HCT116 (cell line): Measurements from ENCODE around the gene PTPN13. TPM values are rescaled to one million over a fixed set of nuclear protein-coding genes. Genes with fewer than 3 reads are reported as not detected.

Experiments
- ATAC-seq: fragments of 200-7000 bp; cut with Tn5 transposase; 2 replicates; pipeline ENCODE4 v1.9.1; 2020; ENCODE audit warnings: mild to moderate bottlenecking, moderate library complexity
- BruUV-seq: library from RNA; stranded (reverse); fragments of 400-500 nt; replicated peaks from 2 replicates; lab custom pipeline; 2021; lab: Mats Ljungman, UMichigan
- CTCF ChIA-PET: fragments of 300-600 bp; sonication (Branson Sonifier 250); formaldehyde crosslinking; loops from one replicate; lab custom pipeline; 2021; ENCODE audit warnings: antibody characterized with exemption; lab: Charles Lee
- POLR2A ChIA-PET: fragments of 300-600, 350-600 bp; sonication (Branson Sonifier 250); formaldehyde crosslinking; loops from one replicate; lab custom pipeline; 2021; ENCODE audit warnings: antibody characterized with exemption; lab: Charles Lee
- RAD21 ChIA-PET, 2 experiments: fragments of 300-600 bp; sonication (Branson Sonifier 250); formaldehyde crosslinking; loops; one replicate each; lab custom pipeline; 2023; ENCODE audit warnings: low total read pairs in 2 of 2; ENCODE audit not compliant: uncharacterized antibody in 2 of 2, unreplicated experiment in 2 of 2, low non-redundant PET in 1 of 2; lab: Charles Lee
- DNase-seq: peaks from one replicate; pipeline ENCODE4 v3.0.0-alpha.2; 2010; ENCODE audit warnings: low read depth, low spot score
- H2AFZ ChIP-seq: fragments of 200-600 bp; shearing (Covaris generic), sonication (generic); 2 replicates; pipeline ENCODE4 v1.6.1; 2017; ENCODE audit warnings: low read depth, mixed run types, mixed read lengths, antibody characterized with exemption, low read length; ENCODE audit not compliant: poor library complexity, severe bottlenecking
- H3K27ac ChIP-seq: 2 replicates; pipeline ENCODE4 v1.5.1; 2012; ENCODE audit warnings: low read depth, low read length
- H3K27me3 ChIP-seq: fragments of 200-600 bp; sonication (generic); 2 replicates; pipeline ENCODE4 v1.6.1; 2016; ENCODE audit warnings: mixed run types, low read length, mixed read lengths; ENCODE audit not compliant: insufficient read depth
- H3K36me3 ChIP-seq, 2 experiments: fragments of 200-500 bp in 1 of 2; fragments of 200-600 bp in 1 of 2; sonication (Bioruptor generic) in 1 of 2; sonication (generic) in 1 of 2; 2 replicates each; pipeline versions ENCODE4 v1.5.1 to v1.6.1; 2014 to 2016; ENCODE audit warnings: low read length in 2 of 2, inconsistent platforms in 1 of 2, mixed read lengths in 1 of 2, mixed run types in 1 of 2; ENCODE audit not compliant: insufficient read depth in 2 of 2, control insufficient read depth in 1 of 2
- H3K4me1 ChIP-seq, 2 experiments: fragments of 200-600 bp in 1 of 2; sonication (generic) in 1 of 2; 2 replicates each; pipeline versions ENCODE4 v1.5.1 to v1.6.1; 2012 to 2017; ENCODE audit warnings: low read length in 2 of 2, inconsistent platforms in 1 of 2, mild to moderate bottlenecking in 1 of 2, mixed read lengths in 1 of 2, mixed run types in 1 of 2, moderate library complexity in 1 of 2; ENCODE audit not compliant: insufficient read depth in 2 of 2, control insufficient read depth in 1 of 2
- H3K4me2 ChIP-seq: fragments of 200-600 bp; sonication (generic); 2 replicates; pipeline ENCODE4 v1.6.1; 2017; ENCODE audit warnings: mixed run types, low read length, mixed read lengths
- H3K4me3 ChIP-seq, 2 experiments: fragments of 200-600 bp in 1 of 2; sonication (generic) in 1 of 2; replicated peaks in 1 of 2; 2 replicates each; pipeline ENCODE4 v1.5.1; 2011 to 2016; ENCODE audit warnings: low read length in 2 of 2, control low read depth in 1 of 2, low read depth in 1 of 2, mild to moderate bottlenecking in 1 of 2, mixed read lengths in 1 of 2, mixed run types in 1 of 2
- H3K79me2 ChIP-seq: fragments of 200-600 bp; sonication (generic); 2 replicates; pipeline ENCODE4 v1.6.1; 2017; ENCODE audit warnings: mild to moderate bottlenecking, mixed run types, low read length, moderate library complexity, mixed read lengths; ENCODE audit not compliant: insufficient read depth
- H3K9ac ChIP-seq: fragments of 200-600 bp; sonication (generic); 2 replicates; pipeline ENCODE4 v1.6.1; 2016; ENCODE audit warnings: low read length, mixed read lengths
- H3K9me2 ChIP-seq: fragments of 200-600 bp; sonication (generic), shearing (Covaris generic); 2 replicates; pipeline ENCODE4 v1.6.1; 2017; ENCODE audit warnings: mixed run types, mild to moderate bottlenecking, moderate library complexity; ENCODE audit not compliant: insufficient read depth
- H3K9me3 ChIP-seq, 2 experiments: fragments of 200-500 bp in 1 of 2; fragments of 200-600 bp in 1 of 2; sonication (Bioruptor generic) in 1 of 2; sonication (generic) in 1 of 2; 2 replicates each; pipeline ENCODE4 v1.6.1; 2014 to 2017; ENCODE audit warnings: low read length in 2 of 2, mixed read lengths in 2 of 2, inconsistent platforms in 1 of 2, low read depth in 1 of 2, mild to moderate bottlenecking in 1 of 2, mixed run types in 1 of 2, moderate library complexity in 1 of 2; ENCODE audit not compliant: control insufficient read depth in 1 of 2, insufficient read depth in 1 of 2
- H4K20me1 ChIP-seq: fragments of 200-600 bp; sonication (generic), shearing (Covaris generic); 2 replicates; pipeline ENCODE4 v1.6.1; 2017; ENCODE audit warnings: mixed run types, mild to moderate bottlenecking, moderate library complexity; ENCODE audit not compliant: insufficient read depth
- CEBPB ChIP-seq: IDR thresholded peaks from 2 replicates; pipeline ENCODE4 v1.6.1; 2012; ENCODE audit warnings: low read depth
- ELF1 ChIP-seq: IDR thresholded peaks from 2 replicates; pipeline ENCODE4 v1.6.1; 2012; ENCODE audit warnings: low read depth, borderline replicate concordance
- POLR2A ChIP-seq: IDR thresholded peaks from 2 replicates; pipeline ENCODE4 v1.7.0; 2011; ENCODE audit warnings: borderline replicate concordance; ENCODE audit not compliant: insufficient read depth, insufficient read length; ENCODE audit errors: extremely low read depth
- POLR2AphosphoS5 ChIP-seq: IDR thresholded peaks from 2 replicates; pipeline ENCODE4 v1.6.1; 2011; ENCODE audit warnings: mild to moderate bottlenecking, low read depth, low read length, moderate library complexity
- SIN3A ChIP-seq: IDR thresholded peaks from 2 replicates; pipeline ENCODE4 v1.6.1; 2012; ENCODE audit warnings: low read depth
- SRF ChIP-seq: IDR thresholded peaks from 2 replicates; pipeline ENCODE4 v1.6.1; 2012; ENCODE audit warnings: low read depth
- TCF7L2 ChIP-seq: IDR thresholded peaks from 2 replicates; pipeline ENCODE4 v1.7.0; 2011; ENCODE audit warnings: borderline replicate concordance, inconsistent platforms; ENCODE audit not compliant: insufficient read depth, insufficient read length; ENCODE audit errors: extremely low read depth
- YY1 ChIP-seq: IDR thresholded peaks from 2 replicates; pipeline ENCODE4 v1.6.1; 2011; ENCODE audit warnings: low read length, low read depth, moderate library complexity, mild to moderate bottlenecking; ENCODE audit not compliant: insufficient replicate concordance; ENCODE audit errors: extremely low read depth
- ZFX ChIP-seq: fragments of 450-650 bp; IDR thresholded peaks from 2 replicates; pipeline ENCODE4 v1.6.1; 2017
- intact Hi-C: fragments of 100-400 bp; cut with micrococcal nuclease; formaldehyde crosslinking; loops from 2 replicates; pipeline ENCODE4 v1.10.0; 2022
- total RNA-seq: library from RNA; stranded (reverse); gene quantifications from one replicate; pipeline ENCODE4 v1.2.1, GENCODE V29; 2021; ENCODE audit not compliant: unreplicated experiment
- TF ChIP-seq, protein P1 (sequence below), 3 experiments: fragments of 200-600 bp in 1 of 3; sonication (generic) in 1 of 3; IDR thresholded peaks in 2 of 3; conservative IDR thresholded peaks in 1 of 3; 2 replicates each; pipeline ENCODE4 v1.5.1; 2012 to 2017; ENCODE audit warnings: low read depth in 2 of 3, low read length in 2 of 3, antibody characterized with exemption in 1 of 3, borderline replicate concordance in 1 of 3, control low read depth in 1 of 3, mild to moderate bottlenecking in 1 of 3, mixed read lengths in 1 of 3, mixed run types in 1 of 3, moderate library complexity in 1 of 3; ENCODE audit not compliant: insufficient read depth in 1 of 3
- TF ChIP-seq, protein P2 (sequence below): IDR thresholded peaks from 2 replicates; pipeline ENCODE4 v1.6.1; 2012; ENCODE audit warnings: low read depth

The PTPN13 gene
- total RNA-seq, 1 experiment from 2014 or later: 14.6 TPM

DNA sequence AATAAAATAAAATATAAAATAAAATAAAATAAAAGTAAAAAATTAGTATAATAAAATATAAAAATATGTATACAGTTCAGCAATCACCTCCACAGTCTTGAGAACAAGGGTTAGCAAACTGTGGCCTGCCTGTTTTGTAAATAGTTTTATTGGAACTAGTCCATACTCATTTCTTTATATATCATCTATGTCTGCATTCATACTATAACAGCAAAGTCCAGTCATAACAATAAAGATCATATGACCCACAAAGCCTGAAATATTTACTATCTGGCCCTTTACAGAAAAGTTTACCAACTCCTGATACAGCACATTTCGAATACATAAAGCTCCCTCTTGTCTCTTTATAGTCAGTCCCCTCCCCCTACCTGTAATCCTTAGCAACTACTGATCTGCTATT lies 143.1 kb downstream of the PTPN13 start:
- ChIA-PET POLR2A (interaction anchor here (0.7 kb wide), 1 partner anchor 136 kb away, joined by 3 read pairs; no protein-coding TSS in a partner anchor), CTCF (no interaction called here), RAD21 (no interaction called here)
- Histone ChIP-seq H4K20me1 (no peaks in the 10 kb centered on the region), H3K27ac (no peak overlapping the region), H3K9me3 (peaks cover 0 to 3% of the 10 kb centered on the region in 2 experiments; a peak in 1 of 4 replicates), H3K36me3 (no peaks in the 10 kb centered on the region), H3K27me3 (no peaks in the 10 kb centered on the region), H3K4me1 (no peaks in the 10 kb centered on the region), H3K4me3 (no peak overlapping the region), H3K9ac (no peak overlapping the region), H3K79me2 (no peaks in the 10 kb centered on the region), H3K4me2 (no peak overlapping the region), H2AFZ (no peak overlapping the region), H3K9me2 (no peaks in the 10 kb centered on the region)
- TF ChIP-seq TCF7L2 (no peak), POLR2AphosphoS5 (no peak), CEBPB (no peak), ELF1 (no peak), SIN3A (no peak), YY1 (no peak), POLR2A (no peak), SRF (no peak), ZFX (no peak)
- TF ChIP-seq, protein P1, sequence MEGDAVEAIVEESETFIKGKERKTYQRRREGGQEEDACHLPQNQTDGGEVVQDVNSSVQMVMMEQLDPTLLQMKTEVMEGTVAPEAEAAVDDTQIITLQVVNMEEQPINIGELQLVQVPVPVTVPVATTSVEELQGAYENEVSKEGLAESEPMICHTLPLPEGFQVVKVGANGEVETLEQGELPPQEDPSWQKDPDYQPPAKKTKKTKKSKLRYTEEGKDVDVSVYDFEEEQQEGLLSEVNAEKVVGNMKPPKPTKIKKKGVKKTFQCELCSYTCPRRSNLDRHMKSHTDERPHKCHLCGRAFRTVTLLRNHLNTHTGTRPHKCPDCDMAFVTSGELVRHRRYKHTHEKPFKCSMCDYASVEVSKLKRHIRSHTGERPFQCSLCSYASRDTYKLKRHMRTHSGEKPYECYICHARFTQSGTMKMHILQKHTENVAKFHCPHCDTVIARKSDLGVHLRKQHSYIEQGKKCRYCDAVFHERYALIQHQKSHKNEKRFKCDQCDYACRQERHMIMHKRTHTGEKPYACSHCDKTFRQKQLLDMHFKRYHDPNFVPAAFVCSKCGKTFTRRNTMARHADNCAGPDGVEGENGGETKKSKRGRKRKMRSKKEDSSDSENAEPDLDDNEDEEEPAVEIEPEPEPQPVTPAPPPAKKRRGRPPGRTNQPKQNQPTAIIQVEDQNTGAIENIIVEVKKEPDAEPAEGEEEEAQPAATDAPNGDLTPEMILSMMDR (IDR thresholded peaks at IDR 0.05 in 2 of 3, conservative IDR thresholded peaks at IDR 0.05 in 1 of 3; ENCODE audit: borderline replicate concordance in 1 of 3, insufficient read depth in 1 of 3, low read depth in 2 of 3, low read length in 2 of 3): no peak
- TF ChIP-seq, protein P2, sequence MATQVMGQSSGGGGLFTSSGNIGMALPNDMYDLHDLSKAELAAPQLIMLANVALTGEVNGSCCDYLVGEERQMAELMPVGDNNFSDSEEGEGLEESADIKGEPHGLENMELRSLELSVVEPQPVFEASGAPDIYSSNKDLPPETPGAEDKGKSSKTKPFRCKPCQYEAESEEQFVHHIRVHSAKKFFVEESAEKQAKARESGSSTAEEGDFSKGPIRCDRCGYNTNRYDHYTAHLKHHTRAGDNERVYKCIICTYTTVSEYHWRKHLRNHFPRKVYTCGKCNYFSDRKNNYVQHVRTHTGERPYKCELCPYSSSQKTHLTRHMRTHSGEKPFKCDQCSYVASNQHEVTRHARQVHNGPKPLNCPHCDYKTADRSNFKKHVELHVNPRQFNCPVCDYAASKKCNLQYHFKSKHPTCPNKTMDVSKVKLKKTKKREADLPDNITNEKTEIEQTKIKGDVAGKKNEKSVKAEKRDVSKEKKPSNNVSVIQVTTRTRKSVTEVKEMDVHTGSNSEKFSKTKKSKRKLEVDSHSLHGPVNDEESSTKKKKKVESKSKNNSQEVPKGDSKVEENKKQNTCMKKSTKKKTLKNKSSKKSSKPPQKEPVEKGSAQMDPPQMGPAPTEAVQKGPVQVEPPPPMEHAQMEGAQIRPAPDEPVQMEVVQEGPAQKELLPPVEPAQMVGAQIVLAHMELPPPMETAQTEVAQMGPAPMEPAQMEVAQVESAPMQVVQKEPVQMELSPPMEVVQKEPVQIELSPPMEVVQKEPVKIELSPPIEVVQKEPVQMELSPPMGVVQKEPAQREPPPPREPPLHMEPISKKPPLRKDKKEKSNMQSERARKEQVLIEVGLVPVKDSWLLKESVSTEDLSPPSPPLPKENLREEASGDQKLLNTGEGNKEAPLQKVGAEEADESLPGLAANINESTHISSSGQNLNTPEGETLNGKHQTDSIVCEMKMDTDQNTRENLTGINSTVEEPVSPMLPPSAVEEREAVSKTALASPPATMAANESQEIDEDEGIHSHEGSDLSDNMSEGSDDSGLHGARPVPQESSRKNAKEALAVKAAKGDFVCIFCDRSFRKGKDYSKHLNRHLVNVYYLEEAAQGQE: no peak
- intact Hi-C loops: no loop called here
- BruUV-seq: no TSS peak
- ATAC-seq (no peak), DNase-seq (no peak)
